Right renal pelvis (tissue), 4 donors: ENCODE results near the gene MINDY2. TPM values are rescaled to one million over a fixed set of nuclear protein-coding genes. Genes with fewer than 3 reads are reported as not detected.
"Not testable (repeated sequence)": the region's sequence is repeated elsewhere in the genome, so short reads cannot be mapped to it uniquely, and the experiment has no call there.

Source experiments
- DNase-seq, 4 donors: peaks; one replicate each; pipeline ENCODE4 v3.0.0-alpha.2; 2013; ENCODE audit warnings: low read depth in 4 of 4, low spot score in 3 of 4, missing footprints in 1 of 4
- polyA plus RNA-seq, 4 donors: library from polyadenylated mRNA; unstranded; fragments of 120-200 nt; gene quantifications; one replicate each; pipeline ENCODE4 v1.2.1, GENCODE V29; 2013; ENCODE audit not compliant: insufficient read length in 4 of 4

Gene MINDY2
- polyA plus RNA-seq, 4 donors = 27.0 to 35.5 (median 29.3) TPM

DNA sequence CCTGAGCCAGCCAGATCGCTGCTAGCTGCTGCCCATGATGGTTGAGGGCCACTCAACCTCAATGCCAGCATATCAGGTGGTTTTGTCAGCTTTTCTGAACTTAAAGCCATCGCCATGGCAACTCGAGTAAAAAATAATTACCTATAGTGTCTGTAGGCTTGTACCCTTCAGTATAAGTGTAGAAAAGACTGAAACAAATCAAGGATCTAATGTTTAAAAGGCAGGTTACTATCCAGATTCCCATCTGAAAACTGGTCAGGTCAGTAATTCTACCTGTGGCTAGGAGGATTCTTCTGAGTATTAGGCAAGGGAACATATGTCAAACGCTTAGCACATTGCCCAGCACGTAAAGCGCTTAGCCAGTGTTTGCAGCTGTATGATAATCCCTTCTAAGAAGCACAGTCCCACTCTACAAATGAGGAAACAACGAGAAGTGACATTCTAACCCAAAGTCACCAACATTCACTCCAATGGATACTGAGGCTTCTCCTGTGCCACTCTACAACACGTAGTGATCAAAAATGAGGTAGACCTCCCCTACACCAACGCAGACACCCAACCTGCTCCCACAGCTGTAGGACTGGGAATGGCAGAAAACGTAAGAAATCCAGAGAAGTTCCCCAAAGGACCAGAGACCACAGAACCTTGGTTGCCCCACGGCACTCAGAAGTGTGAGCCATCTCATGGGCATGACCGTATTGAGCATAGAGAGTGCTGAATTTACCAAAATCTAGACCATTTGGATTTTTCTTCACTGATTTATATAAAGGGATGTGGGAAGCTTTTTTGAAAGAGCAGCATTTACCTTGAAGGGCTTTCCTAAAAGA, 107.1 kb downstream of the MINDY2 start:
- no peak for DNase-seq

- DNase-seq = no peak
Measured at GRCh38 chr15:58880320-58880719, 109.2 kb downstream of the MINDY2 start.

- DNase-seq = no peak
Measured at GRCh38 chr15:58882243-58882642, 111.1 kb downstream of the MINDY2 start.

DNA sequence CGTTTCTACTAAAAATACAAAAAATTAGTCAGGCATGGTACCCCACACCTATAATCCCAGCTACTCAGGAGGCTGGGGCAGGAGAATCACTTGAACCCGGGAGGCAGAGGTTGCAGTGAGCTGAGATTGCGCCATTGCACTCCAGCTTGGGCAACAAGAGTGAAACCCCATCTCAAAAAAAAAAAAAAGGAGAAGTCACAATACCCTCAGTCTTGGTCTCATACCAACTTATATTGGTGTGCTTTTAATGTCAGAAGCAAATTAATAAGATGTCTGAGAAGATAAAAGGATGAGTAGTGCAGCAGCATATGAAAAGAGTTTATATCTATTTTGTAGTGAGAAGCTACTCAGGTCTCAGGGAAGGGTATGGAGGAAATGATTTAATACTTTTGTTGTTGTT, 112.8 kb downstream of the MINDY2 start:
- not testable (repeated sequence) for DNase-seq

- DNase-seq = no peak
Measured at GRCh38 chr15:58886921-58887320, 115.8 kb downstream of the MINDY2 start.

GRCh38 chr15:58889363-58889762, 118.3 kb downstream of the MINDY2 start:
- no peak for DNase-seq

GRCh38 chr15:58898150-58898680, 127.1 kb downstream of the MINDY2 start:
- DNase-seq = no peak

DNA sequence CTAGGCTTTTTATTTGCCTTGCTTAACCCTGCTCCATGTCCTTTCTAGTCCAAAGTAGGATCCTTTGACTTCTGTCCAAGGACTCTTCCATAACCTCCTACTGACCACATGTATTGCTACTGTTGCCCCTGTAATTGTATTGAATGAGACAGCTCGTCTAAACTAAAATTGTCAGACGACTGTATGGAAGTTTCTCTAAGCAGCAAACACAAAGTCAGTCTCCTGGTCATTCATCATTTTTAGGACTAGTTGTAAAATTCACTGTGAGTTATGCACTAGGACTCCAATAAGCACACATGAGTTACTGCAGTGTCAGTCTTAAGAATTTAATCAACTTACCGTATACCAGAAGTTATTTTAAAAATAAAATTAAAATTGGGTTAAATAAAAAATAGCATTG, 129.5 kb downstream of the MINDY2 start:
- peak in 3 of 4 donors; percentile 8 to 31 (median 14) for DNase-seq

GRCh38 chr15:58908550-58909309, 137.6 kb downstream of the MINDY2 start:
- DNase-seq = no peak

DNA sequence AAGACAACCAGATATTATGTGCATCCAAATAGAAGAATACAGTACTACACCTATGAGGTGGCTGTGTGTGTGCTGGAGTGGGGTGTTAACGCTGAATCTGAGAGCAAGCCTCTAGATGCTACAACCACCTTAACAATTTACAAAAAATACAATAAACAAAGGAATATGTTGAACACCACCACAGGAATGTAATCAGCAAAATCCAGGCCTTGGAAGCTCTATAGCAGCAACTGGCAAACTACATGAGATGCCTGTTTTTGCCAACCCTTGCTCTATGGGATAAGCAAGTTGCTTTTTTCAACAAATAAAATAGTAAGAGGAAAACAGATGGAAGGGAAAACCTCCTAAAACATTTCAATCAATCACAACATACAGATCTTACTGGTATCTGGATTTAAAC, 138.5 kb downstream of the MINDY2 start:
- DNase-seq = no peak

- no peak for DNase-seq
Measured at GRCh38 chr15:58910456-58910855, 139.4 kb downstream of the MINDY2 start.

Other genes starting within 250 kb of the MINDY2 start
- gene ADAM10, start 21.6 kb upstream of the MINDY2 start, polyA plus RNA-seq = 100 to 1,000 TPM; 241 to 286 (median 271) TPM
- gene SLTM, start 162.4 kb downstream of the MINDY2 start, polyA plus RNA-seq = 100 to 1,000 TPM; 109 to 139 (median 131) TPM
- 10 to 100 TPM; 35.4 to 50.4 (median 44.7) TPM for gene RNF111, start 216.4 kb downstream of the MINDY2 start, polyA plus RNA-seq